HG02759 (cell line): ENCODE measurements around the gene PDE6B.
"Not testable (repeated sequence)": the region's sequence is repeated elsewhere in the genome, so short reads cannot be mapped to it uniquely, and the experiment has no call there.

Source experiments
- ATAC-seq: cut with Tn5 transposase; IDR thresholded peaks from one replicate; pipeline ENCODE4 v1.9.1; 2021; ENCODE audit warnings: mild to moderate bottlenecking, moderate library complexity; ENCODE audit not compliant: unreplicated experiment

Gene PDE6B

DNA sequence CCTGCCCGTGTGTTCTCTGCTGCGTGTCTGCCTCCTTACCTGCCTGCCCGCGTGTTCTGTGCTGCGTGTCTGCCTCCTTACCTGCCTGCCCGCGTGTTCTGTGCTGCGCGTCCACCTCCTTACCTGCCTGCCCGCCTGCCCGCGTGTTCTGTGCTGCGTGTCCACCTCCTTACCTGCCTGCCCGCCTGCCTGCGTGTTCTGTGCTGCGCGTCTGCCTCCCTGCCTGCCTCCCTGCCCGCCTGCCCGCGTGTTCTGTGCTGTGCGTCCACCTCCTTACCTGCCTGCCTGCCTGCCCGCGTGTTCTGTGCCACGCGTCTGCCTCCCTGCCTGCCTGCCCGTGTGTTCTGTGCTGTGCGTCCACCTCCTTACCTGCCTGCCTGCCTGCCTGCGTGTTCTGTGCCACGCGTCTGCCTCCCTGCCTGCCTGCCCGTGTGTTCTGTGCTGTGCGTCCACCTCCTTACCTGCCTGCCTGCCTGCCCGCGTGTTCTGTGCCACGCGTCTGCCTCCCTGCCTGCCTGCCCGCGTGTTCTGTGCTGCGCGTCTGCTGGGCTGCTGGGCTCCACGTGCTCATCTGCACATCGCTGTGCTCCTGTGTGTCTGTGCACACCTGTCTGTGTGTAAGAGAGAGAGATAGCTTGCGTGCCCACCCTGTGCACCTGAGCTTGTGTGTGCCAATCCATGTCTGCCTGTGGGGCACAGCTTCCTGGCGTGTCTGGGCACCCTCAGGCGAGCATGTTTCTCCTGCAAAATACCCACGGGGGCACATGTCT lies 9.9 kb downstream of the PDE6B start:
- ATAC-seq = not testable (repeated sequence)

DNA sequence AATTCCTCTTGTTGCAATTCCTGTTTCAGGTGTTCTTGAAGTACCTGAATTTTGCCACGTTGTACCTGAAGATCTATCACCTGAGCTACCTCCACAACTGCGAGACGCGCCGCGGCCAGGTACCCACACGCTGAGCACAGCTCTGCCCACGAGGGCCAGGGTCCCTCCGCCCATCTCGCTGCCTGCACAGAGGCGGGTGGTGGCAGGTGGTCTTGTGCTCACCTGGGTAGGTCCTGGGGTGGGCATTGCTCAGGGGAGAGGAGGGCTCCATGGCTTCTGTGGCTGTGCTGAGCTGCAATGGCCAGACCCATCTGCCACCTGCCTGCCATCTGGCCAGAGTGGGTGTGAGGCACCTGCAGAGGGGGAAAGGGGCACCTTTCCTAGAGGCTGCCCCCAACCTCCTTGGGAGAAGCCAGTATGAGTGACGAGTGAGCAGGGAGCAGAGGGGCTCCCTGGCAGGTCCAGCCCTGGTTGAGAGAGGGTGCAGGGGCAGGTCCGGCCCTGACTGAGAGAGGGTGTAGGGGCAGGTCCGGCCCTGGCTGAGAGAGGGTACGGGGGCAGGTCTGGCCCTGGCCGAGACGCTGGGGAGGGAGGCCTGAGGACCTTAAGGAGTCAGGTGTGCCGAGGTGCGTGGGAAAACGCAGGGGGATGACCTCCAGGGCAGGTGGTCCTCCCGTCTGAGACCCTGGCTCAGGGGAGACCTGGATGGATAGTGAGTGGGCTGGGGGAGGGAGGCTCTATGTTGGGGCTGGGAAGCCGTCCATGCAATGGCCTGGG lies 10.7 kb downstream of the PDE6B start:
- ATAC-seq = no peak

DNA sequence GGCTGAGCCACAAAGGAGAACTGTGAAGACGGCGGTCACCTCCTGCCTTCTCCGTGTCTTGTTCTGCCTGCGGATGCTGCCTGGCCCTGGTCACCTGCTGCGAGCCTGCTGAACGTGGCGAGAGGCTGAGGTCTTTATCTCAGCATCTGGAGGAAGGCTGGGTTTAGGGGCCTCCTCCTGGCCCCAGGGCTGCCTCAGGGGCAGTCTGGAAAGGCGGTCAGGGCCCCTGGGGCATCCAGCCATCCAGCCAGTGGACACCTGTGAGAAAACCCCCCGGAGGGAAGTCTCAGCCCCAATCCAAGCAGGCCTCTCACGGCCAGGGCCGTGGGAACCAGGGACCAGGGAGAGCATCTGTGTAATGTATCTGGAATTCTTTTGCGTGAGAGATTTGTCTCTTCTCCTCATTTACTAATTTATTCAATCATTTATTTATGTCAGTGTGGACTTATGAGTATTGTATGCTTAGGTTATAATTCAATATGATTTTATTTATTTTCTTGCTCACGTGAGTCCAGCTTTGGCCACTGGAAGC lies 11.3 kb downstream of the PDE6B start:
- ATAC-seq = no peak

DNA sequence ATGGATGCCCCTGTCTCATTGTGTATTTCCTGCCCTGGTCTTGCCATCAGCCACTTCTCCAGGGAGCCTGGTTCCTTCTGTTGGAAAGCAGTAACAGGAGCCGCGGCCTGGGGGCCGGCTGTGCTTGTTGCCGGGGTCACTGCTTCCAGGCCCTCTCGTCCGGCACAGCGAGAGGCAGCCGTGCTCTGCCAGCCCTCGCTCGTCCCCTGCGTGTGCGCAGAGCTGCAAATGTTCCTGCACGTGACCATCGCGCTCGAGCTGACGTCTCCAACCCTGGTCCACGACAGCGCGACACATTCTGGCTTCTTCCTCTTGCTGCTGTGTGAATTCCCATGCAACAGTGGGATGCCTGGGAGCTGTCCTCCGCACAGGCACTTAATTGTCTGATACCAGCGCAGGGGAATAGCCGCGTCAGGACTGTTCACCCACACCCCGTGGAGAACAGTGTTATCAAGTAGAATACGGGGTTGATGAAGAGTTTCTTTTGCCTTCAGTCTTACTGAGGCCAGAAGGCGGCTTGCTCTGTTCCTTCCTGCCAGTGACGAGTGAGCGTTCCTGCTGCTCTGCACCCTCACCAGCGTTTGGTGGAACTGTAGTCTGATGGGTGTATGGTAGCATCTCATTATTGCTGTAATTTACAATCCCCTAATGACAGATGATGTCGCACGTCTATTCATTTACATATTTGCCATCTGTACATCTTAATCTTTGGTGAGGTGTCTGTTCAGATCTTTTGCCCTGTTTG lies 12.3 kb downstream of the PDE6B start:
- ATAC-seq = no peak

DNA sequence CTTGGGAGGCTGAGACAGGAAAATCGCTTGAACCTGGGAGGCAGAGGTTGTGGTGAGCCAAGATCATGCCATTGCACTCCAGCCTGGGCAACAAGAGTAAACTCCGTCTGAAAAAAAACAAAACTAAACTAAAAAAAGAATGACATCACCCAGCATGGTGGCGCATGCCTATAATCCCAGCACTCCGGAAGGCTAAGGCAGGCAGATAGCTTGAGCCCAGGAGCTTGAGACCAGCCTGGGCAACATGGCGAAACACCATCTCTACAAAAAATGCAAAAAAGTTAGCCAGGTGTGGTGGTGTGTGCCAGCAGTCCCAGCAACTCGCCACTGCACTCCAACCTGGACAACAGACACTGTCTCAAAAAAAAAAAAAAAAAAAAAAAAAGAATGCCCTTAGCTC lies 17.0 kb downstream of the PDE6B start:
- ATAC-seq = not testable (repeated sequence)

DNA sequence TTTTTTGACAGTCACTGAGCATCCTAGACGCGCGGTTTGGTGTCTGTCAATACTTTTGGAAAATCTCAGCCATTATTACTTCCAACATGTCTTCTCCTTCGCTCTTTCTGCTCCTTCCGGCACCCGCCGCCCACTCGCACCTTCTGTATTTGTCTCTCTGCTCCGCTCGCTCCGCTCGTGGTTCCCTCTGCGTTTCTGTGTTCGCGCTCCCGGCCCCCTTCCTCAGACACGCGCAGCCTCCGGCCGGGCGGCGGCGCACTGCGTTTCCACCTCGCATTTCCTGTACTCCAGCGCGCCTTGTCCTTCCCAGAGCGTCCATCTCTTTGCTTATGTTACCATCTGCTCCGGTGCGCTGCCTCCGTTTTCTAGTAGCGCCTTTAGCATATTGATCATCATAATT lies 21.1 kb downstream of the PDE6B start:
- ATAC-seq = no peak

DNA sequence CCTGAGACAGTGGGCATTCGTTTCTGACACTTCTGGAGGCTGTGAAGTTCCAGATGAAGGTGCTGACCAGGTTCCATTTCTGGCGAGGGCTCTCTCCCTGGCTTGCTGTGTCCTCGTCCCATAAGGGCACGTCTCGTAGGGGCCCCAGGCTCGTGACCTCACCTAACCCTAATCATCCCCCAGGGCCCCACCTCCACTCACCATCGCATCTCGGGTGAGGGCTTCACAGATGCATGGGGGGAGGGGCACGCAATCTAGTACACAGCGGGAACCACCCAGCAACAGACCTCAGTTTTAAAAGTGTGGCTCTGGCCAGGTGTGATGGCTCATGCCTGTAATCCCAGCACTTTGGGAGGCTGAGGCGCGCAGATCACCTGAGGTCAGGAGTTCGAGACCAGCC lies 22.1 kb downstream of the PDE6B start:
- no peak for ATAC-seq

DNA sequence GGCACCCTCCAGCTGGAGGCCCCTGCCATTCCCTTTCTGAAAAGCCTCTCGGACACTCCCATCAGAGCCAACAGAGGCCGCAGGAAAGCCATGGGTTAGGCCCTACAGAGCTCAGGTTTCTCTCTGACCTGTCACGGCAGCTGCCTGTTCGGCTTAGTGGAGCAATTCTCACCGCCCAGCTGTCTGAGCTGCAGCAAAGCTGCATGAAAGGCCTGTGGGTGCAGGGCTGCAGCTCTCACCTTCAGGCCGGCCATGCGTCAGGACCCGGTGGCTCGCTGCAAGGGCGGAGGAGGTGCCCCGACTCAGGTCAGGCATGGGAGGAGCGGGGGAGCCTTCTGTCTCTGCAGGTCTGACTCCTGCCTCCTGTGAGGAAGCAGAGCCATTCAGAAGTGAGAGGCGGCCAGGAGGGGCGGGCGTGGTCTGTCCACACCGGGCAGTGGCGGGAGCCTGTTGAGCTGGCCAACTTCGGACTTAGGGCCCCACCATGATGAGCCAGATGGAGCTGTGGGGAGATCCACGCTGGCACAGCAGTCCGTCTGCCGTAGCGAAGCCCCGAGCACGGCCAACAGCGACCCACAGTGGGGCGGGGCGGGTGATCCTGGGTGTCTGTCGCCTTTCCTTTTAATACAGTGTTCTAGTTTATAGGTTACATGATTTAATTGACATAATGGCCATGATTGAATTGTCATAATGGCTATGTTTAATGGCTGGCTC lies 23.4 kb downstream of the PDE6B start:
- ATAC-seq = no peak

DNA sequence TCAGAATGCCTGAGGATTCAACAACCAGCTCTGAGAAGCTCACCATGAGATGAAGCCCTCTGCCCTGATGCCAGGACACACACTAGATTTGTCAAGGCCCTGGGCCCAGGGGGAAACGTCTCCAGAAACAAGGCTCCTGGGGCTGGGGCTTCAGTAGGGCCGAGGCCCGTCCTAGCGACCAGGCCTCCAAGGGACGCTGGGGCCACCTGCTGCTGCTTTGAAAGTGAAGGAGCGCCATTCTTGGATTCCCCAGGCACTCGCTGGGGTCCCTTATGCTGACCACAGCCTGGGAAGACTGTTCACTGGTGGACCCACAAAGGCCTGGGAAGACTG lies 23.9 kb downstream of the PDE6B start:
- ATAC-seq = no peak

DNA sequence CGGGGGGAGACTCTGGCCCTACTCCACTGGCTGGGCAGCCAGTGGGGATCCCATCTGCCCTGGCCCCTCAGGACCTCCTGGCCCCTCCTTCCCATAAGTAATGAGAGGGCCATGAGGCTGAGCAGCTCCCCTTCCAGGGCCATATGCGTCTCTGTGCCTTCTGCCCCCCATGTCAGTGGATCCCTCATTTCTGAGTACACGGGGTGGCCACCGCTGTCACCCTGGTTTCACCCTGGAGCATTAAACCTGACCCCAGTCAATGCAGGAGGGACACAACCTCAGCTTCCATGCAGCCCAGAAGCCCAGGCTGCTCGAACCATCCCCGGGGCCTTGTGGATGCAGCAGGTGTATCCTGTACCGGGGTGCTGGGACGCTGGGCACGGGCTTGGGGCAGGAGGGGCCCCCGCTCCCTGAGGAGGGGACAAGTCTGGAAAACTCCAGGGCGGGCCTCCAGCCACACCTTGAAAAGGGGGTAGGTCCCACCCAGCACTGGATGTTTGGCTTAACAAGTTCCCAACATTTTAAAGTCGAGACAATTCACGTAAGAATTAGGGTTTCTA lies 24.5 kb downstream of the PDE6B start:
- ATAC-seq = no peak

DNA sequence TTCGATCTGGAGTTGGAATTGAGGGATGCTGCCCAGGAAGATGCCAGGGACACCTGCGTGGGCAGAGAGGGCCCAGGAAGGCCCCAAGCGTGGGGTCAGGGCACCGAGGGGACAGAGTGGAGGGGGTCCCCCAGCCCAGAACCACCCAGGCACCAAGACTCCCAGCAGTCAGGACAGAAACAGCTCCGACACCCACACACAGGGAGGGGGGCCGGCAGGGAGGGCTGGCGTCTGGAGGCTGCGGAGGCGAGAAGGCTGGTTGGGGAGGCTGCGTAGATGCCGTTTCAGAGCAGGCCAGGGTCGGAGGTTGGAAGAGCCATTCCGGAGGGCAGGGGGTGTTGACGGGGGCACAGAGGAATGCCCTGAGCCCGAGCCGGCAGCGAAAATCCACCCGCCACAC lies 25.1 kb downstream of the PDE6B start:
- no peak for ATAC-seq

DNA sequence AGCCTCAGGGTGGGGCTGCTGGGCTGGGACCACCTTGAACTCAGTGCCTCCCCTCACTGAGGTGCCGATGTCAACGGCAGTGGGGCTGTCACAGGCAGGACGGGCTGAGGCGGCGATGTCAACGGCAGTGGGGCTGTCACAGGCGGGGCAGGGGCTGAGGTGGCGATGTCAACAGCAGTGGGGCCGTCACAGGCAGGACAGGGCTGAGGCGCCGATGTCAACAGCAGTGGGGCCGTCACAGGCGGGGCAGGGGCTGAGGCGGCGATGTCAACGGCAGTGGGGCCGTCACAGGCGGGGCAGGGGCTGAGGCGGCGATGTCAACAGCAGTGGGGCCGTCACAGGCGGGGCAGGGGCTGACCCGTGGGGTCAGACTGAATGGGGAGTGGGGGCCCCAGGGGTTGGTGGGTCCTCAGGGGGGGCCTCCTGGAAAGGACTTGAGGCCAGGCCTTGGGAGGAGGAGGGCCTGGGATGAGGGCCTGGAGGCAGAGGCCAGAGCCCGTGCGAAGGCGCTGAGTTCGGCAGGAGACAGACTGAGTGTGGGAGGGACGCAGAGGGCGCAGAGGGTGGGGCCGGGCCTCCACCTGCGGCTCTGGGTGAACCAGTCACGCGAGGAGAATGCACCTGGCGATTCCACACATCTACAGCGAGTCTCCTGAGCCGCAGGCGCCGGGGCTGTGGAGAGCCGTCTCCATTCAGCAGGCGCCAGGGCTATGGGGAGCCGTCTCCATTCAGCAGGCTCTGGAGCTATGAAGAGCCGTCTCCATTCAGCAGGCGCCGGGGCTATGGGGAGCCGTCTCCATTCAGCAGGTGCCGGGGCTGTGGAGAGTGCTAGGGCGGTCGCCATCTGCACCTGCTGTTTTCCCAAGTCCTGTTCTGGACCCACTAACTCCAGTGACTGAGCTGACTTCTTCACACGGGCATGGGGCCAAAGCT lies 25.8 kb downstream of the PDE6B start:
- ATAC-seq = no peak

DNA sequence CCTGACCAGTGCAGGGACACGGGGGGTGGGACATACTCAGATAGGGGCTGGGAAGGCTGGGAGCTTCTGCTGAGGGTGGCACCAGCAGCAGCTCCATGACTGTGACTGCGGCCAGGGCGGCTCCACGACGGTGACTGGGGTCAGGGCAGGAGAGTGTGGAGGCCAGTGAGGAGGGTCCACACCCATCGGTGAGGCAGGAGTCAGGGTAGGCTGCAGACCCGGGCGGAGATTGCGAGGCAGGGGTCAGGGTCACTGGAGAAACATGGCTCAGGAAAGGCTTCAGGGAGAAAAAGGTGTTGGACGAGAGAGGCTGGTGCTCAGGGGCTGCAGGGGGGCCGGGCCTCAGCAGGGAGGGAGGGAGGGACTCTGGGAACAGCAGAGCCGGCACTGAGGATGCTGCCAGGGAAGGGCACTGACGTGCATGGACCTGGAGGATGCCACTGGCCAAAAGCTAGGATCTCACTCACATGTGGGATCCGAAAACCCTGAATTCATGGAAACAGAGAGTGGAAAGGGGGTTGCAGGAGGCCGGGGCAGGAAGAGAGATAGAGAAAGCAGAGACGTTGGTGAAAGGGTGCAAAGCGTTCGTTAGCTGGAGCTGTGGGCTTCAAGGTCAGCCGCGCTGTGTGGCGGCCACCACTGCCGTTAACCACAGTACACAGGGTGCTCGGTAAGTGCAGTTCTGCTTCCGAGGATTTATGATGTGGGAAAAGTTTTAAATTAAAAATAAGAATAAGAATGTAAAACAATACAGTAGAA lies 26.7 kb downstream of the PDE6B start:
- no peak for ATAC-seq

DNA sequence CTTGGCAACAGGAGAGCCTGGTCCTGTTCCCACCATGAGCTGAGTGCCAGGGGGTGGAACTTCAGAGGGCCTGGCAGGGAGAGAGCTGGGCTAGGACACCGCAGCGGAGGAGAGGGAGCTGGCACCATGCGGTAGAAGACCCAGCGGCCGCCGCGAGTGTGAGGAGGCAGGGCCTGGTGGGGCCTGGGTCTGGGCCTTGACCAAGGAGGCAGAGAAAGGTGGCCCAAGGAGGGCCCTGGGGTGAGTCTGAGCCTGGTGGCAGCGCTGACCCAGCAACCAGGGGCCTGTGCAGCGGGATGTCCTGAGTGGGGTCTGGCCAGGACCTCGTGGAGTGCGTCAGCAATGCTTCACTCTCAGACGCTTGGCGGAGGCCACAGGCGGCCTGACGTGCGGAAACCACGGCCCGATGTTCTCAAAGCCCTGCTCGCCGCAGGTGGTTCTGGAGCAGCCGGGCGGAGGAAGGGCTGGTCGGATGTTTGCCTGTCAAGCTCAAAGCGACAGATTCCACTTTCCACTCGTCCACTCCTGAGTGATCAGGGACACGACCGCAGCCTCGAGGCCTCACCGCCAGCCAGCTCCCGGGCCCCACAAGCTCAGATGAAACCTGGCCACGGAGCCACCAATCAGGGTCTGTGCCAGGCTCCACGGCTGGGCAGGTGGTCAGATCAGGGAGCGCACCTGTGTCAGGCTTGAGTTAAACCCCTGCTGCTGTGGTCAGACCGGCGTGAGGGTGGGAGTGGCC lies 27.9 kb downstream of the PDE6B start:
- no peak for ATAC-seq

DNA sequence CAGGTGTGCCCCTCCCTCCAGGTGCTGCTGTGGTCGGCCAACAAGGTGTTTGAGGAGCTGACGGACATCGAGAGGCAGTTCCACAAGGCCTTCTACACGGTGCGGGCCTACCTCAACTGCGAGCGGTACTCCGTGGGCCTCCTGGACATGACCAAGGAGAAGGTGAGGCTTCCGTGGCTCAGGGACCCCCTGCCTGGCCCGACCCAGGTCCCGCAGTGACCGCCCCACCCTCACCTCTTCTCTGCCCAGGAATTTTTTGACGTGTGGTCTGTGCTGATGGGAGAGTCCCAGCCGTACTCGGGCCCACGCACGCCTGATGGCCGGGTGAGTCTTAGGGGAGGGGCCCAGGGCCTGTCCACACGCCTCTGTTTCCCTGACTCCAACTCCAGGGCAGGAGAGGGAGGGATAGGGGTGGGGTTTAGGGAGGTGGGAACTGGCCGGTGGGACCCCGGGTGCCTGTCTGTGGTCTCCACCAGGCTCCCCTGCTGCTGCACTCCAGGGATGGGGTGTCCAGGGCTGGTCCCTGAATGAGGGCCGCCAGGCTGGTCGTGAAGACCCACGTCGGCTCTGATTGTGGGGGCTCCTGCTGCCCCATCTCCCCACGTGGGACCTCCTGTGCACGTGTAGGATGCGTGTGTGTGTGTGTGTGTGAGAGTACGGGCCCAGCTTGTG lies 28.6 kb downstream of the PDE6B start:
- ATAC-seq = no peak

DNA sequence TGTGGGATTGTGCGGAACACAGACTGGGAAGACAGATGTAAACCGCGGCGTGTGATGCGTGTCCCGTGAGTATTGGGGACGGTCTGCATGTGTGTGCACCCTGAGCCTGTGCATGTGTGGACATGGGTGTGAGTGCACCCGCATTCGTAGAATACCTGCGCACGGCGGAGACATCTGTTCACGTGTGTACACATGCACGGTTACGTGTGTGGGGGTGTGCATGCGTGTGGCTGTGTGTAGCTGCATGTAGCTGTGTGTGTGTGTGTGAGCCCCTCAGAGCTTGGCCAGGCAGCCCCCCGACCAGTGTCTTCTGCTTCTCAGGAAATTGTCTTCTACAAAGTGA lies 29.1 kb downstream of the PDE6B start:
- ATAC-seq = no peak

DNA sequence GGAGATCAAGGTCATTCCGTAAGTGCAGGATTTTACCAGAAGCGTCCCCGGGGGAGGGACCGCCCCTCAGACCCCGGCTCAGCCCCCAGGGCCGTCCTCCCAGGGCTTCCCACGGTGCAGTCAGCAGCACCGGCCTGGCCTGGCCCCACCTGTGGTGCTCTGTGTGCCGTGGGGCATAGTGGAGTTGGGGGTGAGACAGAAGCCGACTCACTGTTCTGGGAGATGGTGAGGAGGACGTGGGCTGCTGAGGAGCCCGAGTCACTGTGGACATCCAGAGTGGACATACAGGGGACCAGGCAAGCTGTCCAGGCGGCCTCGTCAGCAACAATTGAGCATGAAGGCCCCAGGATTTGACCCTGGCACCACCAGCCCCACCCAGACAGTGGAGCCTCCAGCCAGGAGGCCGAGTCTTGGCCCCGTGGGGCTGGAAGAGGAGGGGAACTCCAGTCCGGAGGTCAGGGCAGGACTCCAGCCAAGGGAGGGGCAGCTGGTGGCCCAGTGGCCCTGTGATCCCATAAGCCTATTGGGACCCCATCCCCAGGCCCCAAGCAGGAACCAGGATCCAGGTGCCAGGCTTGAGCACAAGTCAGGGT lies 29.6 kb downstream of the PDE6B start:
- ATAC-seq = no peak
